GM18951 (cell line): ENCODE data around the gene PLEKHH2.
"Not testable (repeated sequence)": the region's sequence is repeated elsewhere in the genome, so short reads cannot be mapped to it uniquely, and the experiment has no call there.

Experiments used
- POLR2A ChIP-seq: IDR thresholded peaks from 4 replicates; pipeline ENCODE4 v1.6.1; 2011; ENCODE audit warnings: mild to moderate bottlenecking; ENCODE audit not compliant: insufficient read length, insufficient read depth; ENCODE audit errors: extremely low read depth
- in situ Hi-C: fragments of 300-500 bp; cut with MboI; formaldehyde crosslinking; loops from one replicate; pipeline ENCODE4 v1.12.0; 2022; ENCODE audit warnings: low sequenced_read_pairs, mixed read lengths, inconsistent platforms; ENCODE audit not compliant: unreplicated experiment

The PLEKHH2 gene

GRCh38 chr2:43717322-43717721, 80.3 kb downstream of the PLEKHH2 start:
- in situ Hi-C loops: no loop called here
- no peak for TF ChIP-seq POLR2A

GRCh38 chr2:43718530-43719124, 81.6 kb downstream of the PLEKHH2 start:
- TF ChIP-seq POLR2A: no peak
- in situ Hi-C loops: no loop called here

DNA sequence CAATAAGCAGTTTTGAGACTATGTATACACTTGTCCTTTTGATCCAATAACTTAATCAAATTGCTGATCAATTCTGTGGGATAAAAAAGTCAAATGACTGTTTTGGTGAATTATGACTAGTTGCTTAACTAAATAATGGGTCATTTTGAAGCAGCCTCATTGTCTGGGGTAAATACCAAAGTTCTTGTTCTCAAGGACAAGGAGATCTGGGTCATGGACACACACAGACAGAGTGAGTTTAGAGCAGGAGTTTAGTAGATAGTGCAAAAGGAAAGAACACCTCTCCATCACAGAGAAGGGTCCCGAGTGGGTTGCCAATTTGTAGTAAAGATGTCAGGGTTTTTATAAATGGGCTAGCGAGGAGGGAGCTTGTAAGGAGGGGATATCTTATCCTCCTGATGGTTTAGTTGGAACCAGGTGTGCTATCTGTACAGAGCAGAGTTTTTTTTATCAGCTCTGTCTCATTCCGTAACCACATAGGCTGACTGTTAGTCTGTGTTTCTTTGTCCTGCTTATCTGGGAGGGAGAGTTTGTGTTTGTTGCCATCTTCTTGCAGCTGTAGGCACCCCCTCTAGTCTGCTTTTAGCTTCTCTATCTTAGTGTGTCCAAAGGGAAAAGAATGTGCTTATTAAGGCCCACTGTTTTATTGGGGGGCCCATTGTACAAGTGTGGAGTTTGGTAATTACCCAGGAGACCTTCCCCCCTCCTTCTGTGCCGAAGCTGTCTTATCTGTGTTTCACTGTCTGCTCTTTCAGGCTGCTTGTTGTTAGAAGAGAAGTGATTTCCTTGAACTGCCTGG, 87.9 kb downstream of the PLEKHH2 start:
- no peak for TF ChIP-seq POLR2A
- in situ Hi-C loops: no loop called here

DNA sequence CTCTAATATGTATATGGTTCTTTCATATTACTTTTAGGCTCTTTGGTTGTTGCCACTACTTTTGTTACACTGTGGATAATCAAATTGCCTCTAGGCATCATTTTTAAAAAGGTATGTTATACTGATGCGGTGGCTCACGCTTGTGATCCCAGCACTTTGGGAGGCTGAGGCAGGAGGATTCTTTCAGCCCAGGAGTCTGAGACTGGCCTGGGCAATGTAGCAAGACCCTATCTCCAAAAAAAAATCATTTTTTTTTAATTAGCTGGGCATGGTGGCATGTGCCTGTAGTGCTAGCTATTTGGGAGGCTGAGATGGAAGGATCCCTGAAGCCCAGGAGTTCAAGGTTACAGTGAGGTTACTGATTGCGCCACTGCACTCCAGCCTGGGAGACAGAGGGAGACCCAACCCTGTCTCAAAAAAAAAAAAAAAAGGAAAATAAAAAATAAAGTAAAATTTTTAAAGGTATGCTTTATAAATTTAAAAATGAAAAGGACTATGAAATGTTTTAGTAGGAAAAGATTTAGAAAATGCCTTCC, 88.7 kb downstream of the PLEKHH2 start:
- no peak for TF ChIP-seq POLR2A
- in situ Hi-C loops: no loop called here

- in situ Hi-C loops: not testable (repeated sequence)
These were observed 90.0 kb downstream of the PLEKHH2 start for GRCh38 chr2:43726961-43727633.

DNA sequence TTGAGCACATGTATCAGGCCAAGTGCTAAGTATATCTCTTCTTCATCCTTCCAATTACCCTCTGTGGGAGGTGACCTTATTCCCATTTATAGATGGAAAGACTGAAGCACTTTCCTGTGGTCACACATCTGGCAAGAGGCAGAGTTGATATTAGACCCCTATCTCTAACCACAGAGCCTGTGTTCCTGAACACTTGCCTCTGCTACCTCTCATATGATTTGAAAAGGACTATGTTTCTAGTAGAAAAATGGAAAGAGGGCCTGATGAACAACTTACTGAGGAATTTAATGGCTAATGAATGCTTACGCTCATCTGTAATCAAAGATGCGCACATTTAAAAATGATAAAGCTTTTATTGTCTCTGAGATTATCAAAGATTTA, 90.6 kb downstream of the PLEKHH2 start:
- in situ Hi-C loops: no loop called here

DNA sequence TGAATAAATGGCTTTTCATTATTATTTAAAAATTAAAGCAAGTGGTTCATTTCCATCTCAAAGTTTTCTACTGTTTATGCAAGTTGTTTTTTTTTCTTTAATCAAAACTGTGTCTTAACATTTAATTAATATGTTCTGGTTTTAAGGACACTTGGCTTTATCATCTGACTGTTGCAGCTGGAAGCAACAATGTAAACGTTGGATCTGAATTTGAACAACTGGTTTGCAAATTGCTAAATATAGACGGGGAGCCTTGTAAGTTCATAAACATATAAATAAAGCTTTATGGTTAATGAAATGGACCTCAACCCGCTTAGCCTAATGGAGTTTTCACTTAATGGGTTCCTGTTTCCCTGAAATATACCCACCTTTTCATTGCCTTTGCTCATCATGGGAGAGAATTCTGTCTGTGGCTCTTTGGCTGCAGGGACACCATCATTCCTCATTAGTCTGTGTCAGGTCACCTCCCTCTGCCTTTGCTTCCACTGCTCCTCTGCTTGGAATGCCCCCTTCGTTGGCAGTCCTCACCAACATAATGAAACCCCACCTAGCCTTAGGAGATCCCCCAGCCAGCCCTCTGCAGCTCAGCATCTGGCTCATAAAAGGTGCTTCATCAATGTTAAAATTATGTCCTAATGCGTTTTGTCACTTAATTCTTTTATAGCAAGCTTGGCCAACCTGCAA, 92.6 kb downstream of the PLEKHH2 start:
- TF ChIP-seq POLR2A: no peak
- in situ Hi-C loops: no loop called here

More for the DNA sequence above, 90.6 kb downstream of the PLEKHH2 start:
- TF ChIP-seq POLR2A: no peak

- TF ChIP-seq POLR2A: no peak
- in situ Hi-C loops: no loop called here
These were observed 94.2 kb downstream of the PLEKHH2 start for GRCh38 chr2:43731211-43731610.

DNA sequence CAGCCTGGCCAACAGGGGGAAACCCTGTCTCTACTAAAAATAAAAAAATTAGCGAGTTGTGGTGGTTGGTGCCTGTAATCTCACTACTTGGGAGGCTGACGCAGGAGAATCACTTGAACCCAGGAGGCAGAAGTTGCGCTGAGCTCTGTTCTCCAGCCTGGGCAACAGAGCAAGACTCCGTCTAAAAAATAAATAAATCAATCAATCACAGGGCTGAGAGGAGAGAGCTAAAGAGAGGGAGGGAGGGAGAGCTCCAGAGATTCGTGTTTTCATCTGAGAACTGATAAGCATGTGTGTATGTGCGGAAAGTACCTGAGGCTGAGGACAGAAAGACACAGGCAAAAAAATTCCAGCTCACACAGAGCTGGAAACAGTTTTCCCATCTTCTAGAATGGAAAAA, 99.6 kb downstream of the PLEKHH2 start:
- in situ Hi-C loops: no loop called here
- TF ChIP-seq POLR2A: no peak

DNA sequence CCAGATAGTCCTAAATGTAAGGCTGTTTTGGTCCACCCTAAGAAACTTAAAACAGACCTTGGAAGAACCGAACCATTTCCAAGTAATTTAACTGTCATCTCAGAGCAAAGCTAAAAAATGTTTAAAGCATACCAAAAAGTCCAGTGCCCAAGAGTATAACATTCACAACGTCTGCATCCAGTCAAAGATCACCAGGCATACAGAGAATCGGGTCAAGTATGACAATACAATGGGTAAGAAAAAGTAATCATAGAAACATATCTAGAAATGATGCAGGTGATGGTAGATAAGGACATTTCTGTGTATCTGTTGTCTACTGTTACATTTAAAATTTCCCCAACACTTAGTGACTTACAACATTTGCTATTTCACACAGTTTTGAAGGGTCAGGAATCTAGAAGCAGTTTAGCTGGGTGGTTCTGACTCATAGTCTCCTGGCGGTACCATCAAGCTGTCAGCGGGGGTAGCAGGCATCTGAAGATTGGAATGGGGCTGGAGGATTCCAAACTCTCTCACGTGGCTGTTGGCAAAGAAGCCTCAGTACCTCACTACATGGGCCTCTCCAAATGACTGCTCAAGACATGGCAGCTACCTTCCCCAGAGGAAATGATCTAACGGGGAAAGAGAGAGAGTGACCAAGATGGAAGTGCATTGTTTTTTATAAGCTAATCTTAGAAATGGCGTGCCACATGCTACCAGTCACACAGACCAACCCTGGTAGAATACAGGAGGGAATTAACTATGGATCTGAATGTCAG, 100.2 kb downstream of the PLEKHH2 start:
- no peak for TF ChIP-seq POLR2A
- in situ Hi-C loops: no loop called here

GRCh38 chr2:43737855-43738254, 100.8 kb downstream of the PLEKHH2 start:
- TF ChIP-seq POLR2A: no peak
- in situ Hi-C loops: no loop called here

- in situ Hi-C loops: no loop called here
- no peak for TF ChIP-seq POLR2A
These were observed 101.2 kb downstream of the PLEKHH2 start for GRCh38 chr2:43738257-43738656.

DNA sequence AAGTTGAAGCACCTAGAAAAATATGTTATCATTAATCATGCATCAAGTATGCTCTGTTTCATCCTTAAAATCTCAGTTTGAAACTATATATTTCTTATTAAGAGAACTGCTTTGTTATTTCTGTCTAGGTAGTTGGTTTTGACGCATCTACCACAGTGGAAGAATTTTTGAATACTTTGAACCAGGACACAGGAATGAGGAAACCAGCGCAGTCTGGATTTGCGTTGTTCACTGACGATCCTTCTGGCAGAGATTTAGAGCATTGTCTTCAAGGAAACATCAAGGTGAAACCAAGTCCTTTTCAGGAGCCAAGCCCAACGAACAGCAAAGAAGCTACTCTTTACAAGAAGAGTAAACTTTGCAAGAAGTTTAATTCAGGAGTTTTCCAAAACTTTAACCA, 106.6 kb downstream of the PLEKHH2 start:
- no peak for TF ChIP-seq POLR2A
- in situ Hi-C loops: no loop called here

DNA sequence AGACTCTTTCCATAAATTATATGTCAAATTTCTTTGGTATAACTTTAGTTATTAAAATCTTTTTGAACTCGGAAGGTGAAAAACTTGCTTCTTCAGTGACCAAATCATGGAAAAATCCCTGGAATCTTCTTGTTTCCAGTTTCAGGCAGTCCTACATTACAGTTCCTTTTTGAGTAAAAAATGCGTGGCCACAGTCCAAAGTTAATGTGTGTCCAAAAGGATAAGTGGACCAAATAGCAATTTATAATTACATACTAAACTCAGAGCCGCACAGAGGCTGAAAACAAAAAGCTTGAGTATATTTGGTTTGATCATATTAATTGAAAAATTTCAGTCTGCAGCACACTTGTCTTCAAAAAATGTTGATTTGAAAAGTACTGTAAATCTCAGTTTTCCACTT, 108.4 kb downstream of the PLEKHH2 start:
- in situ Hi-C loops: no loop called here
- TF ChIP-seq POLR2A: no peak
